Measurements from ENCODE around the gene TBC1D14. TPM values are rescaled to one million over a fixed set of nuclear protein-coding genes. Genes with fewer than 3 reads are reported as not detected.

TBC1D14 gene
- total RNA-seq, 1 experiment from 2014 or later: 50.2 TPM

GRCh38 chr4:6938647-6939271 lies 29.1 kb downstream of the TBC1D14 start:
- no peaks in the 10 kb centered on the region for H3K27me3 Mint-ChIP-seq (ENCODE audit: low read depth)
- H4K5ac ChIP-seq (ENCODE audit: insufficient read length, low read depth, low read length): no peak overlapping the region
- no peaks in the 10 kb centered on the region for H4K20me1 ChIP-seq (ENCODE audit: control insufficient read depth, insufficient read depth, insufficient read length)
- no peak overlapping the region for H3K23ac ChIP-seq (ENCODE audit: insufficient read length, low read depth, low read length)
- no peaks in the 10 kb centered on the region for H3K27me3 ChIP-seq (ENCODE audit: insufficient read depth, low read length)
- H3K4ac ChIP-seq (ENCODE audit: low read depth, low read length): no peak overlapping the region
- no peaks in the 10 kb centered on the region; a peak in 1 of 5 replicates for H3K9me3 Mint-ChIP-seq
- no peak overlapping the region for H3K27ac ChIP-seq (ENCODE audit: insufficient read length, low read depth, low read length)
- no peak overlapping the region for H2AFZ ChIP-seq (ENCODE audit: low read length)
- peaks cover 4 to 9% (median 6%) of the 10 kb centered on the region in 3 experiments; a peak in 5 of 7 replicates for H3K36me3 Mint-ChIP-seq (ENCODE audit: insufficient read depth in 1 of 3, low read depth in 3 of 3)
- H2BK5ac ChIP-seq (ENCODE audit: insufficient read length, low read length): no peak overlapping the region
- H2BK12ac ChIP-seq (ENCODE audit: insufficient read length, low read depth, low read length): no peak overlapping the region
- no peak overlapping the region for H3K18ac ChIP-seq (ENCODE audit: insufficient read length, low read depth, low read length)
- H3K9ac ChIP-seq (ENCODE audit: extremely low read depth, insufficient read length, low read length): no peak overlapping the region
- H3K4me2 ChIP-seq (ENCODE audit: insufficient read depth, insufficient read length, low read length): no peak overlapping the region
- no peaks in the 10 kb centered on the region for H3K79me2 ChIP-seq (ENCODE audit: insufficient read depth, low read length)
- H3K9me3 ChIP-seq (ENCODE audit: control insufficient read depth, low read depth, low read length): no peaks in the 10 kb centered on the region
- H3K23me2 ChIP-seq (ENCODE audit: insufficient read length, low read depth, low read length, poor library complexity, severe bottlenecking): no peaks in the 10 kb centered on the region
- no peak overlapping the region for H3T11ph ChIP-seq (ENCODE audit: low read length)
- no peak overlapping the region for H3K27ac Mint-ChIP-seq
- no peak overlapping the region for H2AK5ac ChIP-seq (ENCODE audit: insufficient read length, low read length)
- no peak overlapping the region for H2BK20ac ChIP-seq (ENCODE audit: low read depth, low read length, poor library complexity, severe bottlenecking)
- H3K4me1 ChIP-seq (ENCODE audit: insufficient read depth, low read length): peaks cover 10% of the 10 kb centered on the region; the same call in 1 of the 2 replicates
- H2BK15ac ChIP-seq (ENCODE audit: low read depth, low read length): no peak overlapping the region
- no peak overlapping the region for H2BK120ac ChIP-seq (ENCODE audit: low read depth, low read length, poor library complexity, severe bottlenecking)
- no CpG with 5 or more reads among the region's 20 CpGs for WGBS (ENCODE audit: extremely low coverage, insufficient read length, low lambda C conversion rate)
- peaks cover 3% of the 10 kb centered on the region for H3K79me1 ChIP-seq (ENCODE audit: insufficient read depth, low read depth, low read length, poor library complexity, severe bottlenecking)
- no peak for TF ChIP-seq CTCF (conservative IDR thresholded peaks at IDR 0.05)
- peaks cover 59 to 63% of the 10 kb centered on the region in 2 experiments for H3K4me1 Mint-ChIP-seq
- H3K14ac ChIP-seq (ENCODE audit: insufficient read depth, low read length): no peak overlapping the region; the same call in 1 of the 2 replicates
- no peak overlapping the region for H3K4me3 Mint-ChIP-seq
- no peak overlapping the region for H3K56ac ChIP-seq (ENCODE audit: insufficient read length, low read depth, low read length)
- H4K8ac ChIP-seq (replicated peaks; ENCODE audit: insufficient read length, low read depth, low read length): no peak overlapping the region
- no peak for DNase-seq
- no peak overlapping the region for H4K91ac ChIP-seq (ENCODE audit: insufficient read length, low read depth, low read length)
